ENCODE data around the gene GRK3. TPM values are rescaled to one million over a fixed set of nuclear protein-coding genes. Genes with fewer than 3 reads are reported as not detected.

The GRK3 gene
- total and polyA plus RNA-seq, 2 donors (not counting 3 experiments of a cell fraction or from before 2014, with no cell fraction given) = 0.68 to 4.4 TPM

GRCh38 chr22:25748704-25749103 is 184.2 kb downstream of the GRK3 start:
- H3K27ac ChIP-seq (ENCODE audit: insufficient read depth, low read depth, low read length) = no peak overlapping the region
- TF ChIP-seq CTCF (IDR thresholded peaks at IDR 0.05; ENCODE audit: extremely low read depth in 1 of 2, insufficient read depth in 1 of 2, low read depth in 1 of 2, low read length in 2 of 2) (no peak), POLR2A (IDR thresholded peaks at IDR 0.05; ENCODE audit: low read depth, low read length) (no peak), JUN (IDR thresholded peaks at IDR 0.05; ENCODE audit: borderline replicate concordance, insufficient read depth, insufficient read length, low read depth) (no peak), FOS (IDR thresholded peaks at IDR 0.05; ENCODE audit: borderline replicate concordance, insufficient read depth, low read length) (no peak), MYC (IDR thresholded peaks at IDR 0.05; ENCODE audit: low read depth, low read length) (no peak), EZH2 (IDR thresholded peaks at IDR 0.05; ENCODE audit: borderline replicate concordance, low read depth, low read length, severe bottlenecking) (no peak), GATA2 (IDR thresholded peaks at IDR 0.05; ENCODE audit: insufficient read depth, insufficient read length, low read depth, low read length) (no peak), POLR2AphosphoS5 (IDR thresholded peaks at IDR 0.05; ENCODE audit: insufficient read depth, low read depth, low read length) (no peak), MAX (IDR thresholded peaks at IDR 0.05; ENCODE audit: insufficient read depth, insufficient read length) (no peak)
- no peaks in the 10 kb centered on the region for H3K9me3 ChIP-seq (replicated peaks; ENCODE audit: control insufficient read depth, insufficient read depth, low read length)
- H3K9me1 ChIP-seq (replicated peaks; ENCODE audit: control insufficient read depth, extremely low read depth, insufficient read depth, low read length) = no peaks in the 10 kb centered on the region
- no peak for FAIRE-seq
- no peaks in the 10 kb centered on the region for H3K36me3 ChIP-seq (ENCODE audit: control insufficient read depth in 2 of 2, extremely low read depth in 1 of 2, insufficient read depth in 2 of 2, low read length in 2 of 2)
- no peak overlapping the region for H3K9ac ChIP-seq (replicated peaks; ENCODE audit: extremely low read depth, insufficient read depth, low read length)
- H2AFZ ChIP-seq (ENCODE audit: low read depth, low read length) = no peak overlapping the region
- no peak for DNase-seq (ENCODE audit: low read depth, low spot score)
- peaks cover 23% of the 10 kb centered on the region for H3K4me1 ChIP-seq (ENCODE audit: control insufficient read depth, extremely low read depth, insufficient read depth, low read length)
- H3K27me3 ChIP-seq (ENCODE audit: control insufficient read depth in 2 of 2, insufficient read depth in 2 of 2, low read length in 2 of 2) = no peaks in the 10 kb centered on the region
- H3K79me2 ChIP-seq (ENCODE audit: control insufficient read depth, insufficient read depth, low read length) = no peaks in the 10 kb centered on the region
- CTCF ChIA-PET = interaction anchor here (0.8 kb wide), 1 partner anchor 24 kb away, joined by 3 read pairs; no protein-coding TSS in a partner anchor
- POLR2A ChIA-PET = no interaction called here
- intact Hi-C loops (cut with micrococcal nuclease) (no loop called here), dilution Hi-C loops (cut with MboI; ENCODE audit: extremely low pct_ligation_motif_present, low sequenced_read_pairs) (no loop called here)
- H4K20me1 ChIP-seq (replicated peaks; ENCODE audit: control insufficient read depth, extremely low read depth, insufficient read depth, low read length) = no peaks in the 10 kb centered on the region
- H3K4me2 ChIP-seq (ENCODE audit: insufficient read depth, low read length) = no peak overlapping the region
- no peak overlapping the region for H3K4me3 ChIP-seq (replicated peaks in 1 of 3; ENCODE audit: insufficient read depth in 1 of 3, low read depth in 1 of 3, low read length in 3 of 3)
- no TSS peak for BruUV-seq (replicated peaks)
